GM12878 (cell line): ENCODE results near the gene DTL.

ENCODE experiments used
- EZH2 ChIP-seq: IDR thresholded peaks from 2 replicates; pipeline ENCODE4 v1.6.1; 2012; ENCODE audit warnings: low read depth, mild to moderate bottlenecking, control low read depth, inconsistent platforms, low read length, borderline replicate concordance; ENCODE audit not compliant: control insufficient read depth
- JUND ChIP-seq: IDR thresholded peaks from 2 replicates; pipeline ENCODE4 v1.6.1; 2012; ENCODE audit warnings: low read depth, mild to moderate bottlenecking, low read length, improper control_type of control experiment, moderate library complexity
- POLR2A ChIP-seq: IDR thresholded peaks from 2 replicates; pipeline ENCODE4 v1.6.1; 2011; ENCODE audit warnings: low read depth, mild to moderate bottlenecking, low read length
- SIN3A ChIP-seq: IDR thresholded peaks from 2 replicates; pipeline ENCODE4 v1.6.1; 2012; ENCODE audit warnings: low read depth, low read length, improper control_type of control experiment
- SMAD1 ChIP-seq: fragments of 450-650 bp; IDR thresholded peaks from 2 replicates; pipeline ENCODE4 v1.6.1; 2018; ENCODE audit warnings: mild to moderate bottlenecking, low read depth; ENCODE audit not compliant: partially characterized antibody
- TAF1 ChIP-seq: IDR thresholded peaks from 2 replicates; pipeline ENCODE4 v1.6.1; 2011; ENCODE audit warnings: mild to moderate bottlenecking, low read depth, low read length, borderline replicate concordance
- TCF12 ChIP-seq: IDR thresholded peaks from 2 replicates; pipeline ENCODE4 v1.6.1; 2011; ENCODE audit warnings: low read depth, mild to moderate bottlenecking, low read length
- TF ChIP-seq, protein P1 (sequence below): IDR thresholded peaks from 2 replicates; pipeline ENCODE4 v1.6.1; 2012; ENCODE audit warnings: mild to moderate bottlenecking, low read depth, low read length
- TF ChIP-seq, protein P2 (sequence below): fragments of 450-650 bp; IDR thresholded peaks from 2 replicates; pipeline ENCODE4 v1.6.1; 2016; ENCODE audit warnings: mild to moderate bottlenecking
- TF ChIP-seq, protein P3 (sequence below): IDR thresholded peaks from 2 replicates; pipeline ENCODE4 v1.6.1; 2012; ENCODE audit warnings: low read length, inconsistent platforms
- TF ChIP-seq, protein P4 (sequence below): fragments of 450-650 bp; IDR thresholded peaks from 2 replicates; pipeline ENCODE4 v1.6.1; 2017; ENCODE audit warnings: mild to moderate bottlenecking, moderate library complexity
- TF ChIP-seq, protein P5 (sequence below), 3 experiments: IDR thresholded peaks in 2 of 3; conservative IDR thresholded peaks in 1 of 3; 2 replicates each; pipeline ENCODE4 v1.5.1; 2011; ENCODE audit warnings: low read depth in 3 of 3, low read length in 3 of 3, mild to moderate bottlenecking in 3 of 3, control low read depth in 2 of 3, moderate library complexity in 2 of 3, inconsistent platforms in 1 of 3, mixed read lengths in 1 of 3; ENCODE audit not compliant: control insufficient read depth in 2 of 3, insufficient read depth in 1 of 3; ENCODE audit errors: extremely low read depth in 1 of 3

DNA sequence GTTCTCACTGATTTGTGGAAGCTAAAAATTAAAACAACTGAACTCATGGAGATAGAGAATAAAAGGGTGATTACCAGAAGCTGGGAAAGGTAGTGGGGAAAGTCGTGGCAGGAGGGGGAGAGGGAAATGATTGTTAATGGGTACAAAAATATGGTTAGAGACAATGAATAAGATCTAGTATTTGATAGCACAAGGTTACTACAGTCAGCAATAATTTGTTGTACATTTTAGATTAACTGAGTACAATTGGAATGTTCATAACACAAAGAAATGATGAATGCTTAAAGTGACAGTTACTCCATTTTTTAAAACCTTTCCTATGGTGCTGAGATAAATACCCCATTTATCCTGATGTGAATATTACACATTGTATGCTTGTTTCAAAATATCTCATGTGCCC lies 102.3 kb downstream of the DTL start:
- TF ChIP-seq TCF12 (no peak), TAF1 (no peak), SMAD1 (no peak), POLR2A (no peak), SIN3A (no peak), EZH2 (no peak), JUND (no peak)
- TF ChIP-seq, protein P1, sequence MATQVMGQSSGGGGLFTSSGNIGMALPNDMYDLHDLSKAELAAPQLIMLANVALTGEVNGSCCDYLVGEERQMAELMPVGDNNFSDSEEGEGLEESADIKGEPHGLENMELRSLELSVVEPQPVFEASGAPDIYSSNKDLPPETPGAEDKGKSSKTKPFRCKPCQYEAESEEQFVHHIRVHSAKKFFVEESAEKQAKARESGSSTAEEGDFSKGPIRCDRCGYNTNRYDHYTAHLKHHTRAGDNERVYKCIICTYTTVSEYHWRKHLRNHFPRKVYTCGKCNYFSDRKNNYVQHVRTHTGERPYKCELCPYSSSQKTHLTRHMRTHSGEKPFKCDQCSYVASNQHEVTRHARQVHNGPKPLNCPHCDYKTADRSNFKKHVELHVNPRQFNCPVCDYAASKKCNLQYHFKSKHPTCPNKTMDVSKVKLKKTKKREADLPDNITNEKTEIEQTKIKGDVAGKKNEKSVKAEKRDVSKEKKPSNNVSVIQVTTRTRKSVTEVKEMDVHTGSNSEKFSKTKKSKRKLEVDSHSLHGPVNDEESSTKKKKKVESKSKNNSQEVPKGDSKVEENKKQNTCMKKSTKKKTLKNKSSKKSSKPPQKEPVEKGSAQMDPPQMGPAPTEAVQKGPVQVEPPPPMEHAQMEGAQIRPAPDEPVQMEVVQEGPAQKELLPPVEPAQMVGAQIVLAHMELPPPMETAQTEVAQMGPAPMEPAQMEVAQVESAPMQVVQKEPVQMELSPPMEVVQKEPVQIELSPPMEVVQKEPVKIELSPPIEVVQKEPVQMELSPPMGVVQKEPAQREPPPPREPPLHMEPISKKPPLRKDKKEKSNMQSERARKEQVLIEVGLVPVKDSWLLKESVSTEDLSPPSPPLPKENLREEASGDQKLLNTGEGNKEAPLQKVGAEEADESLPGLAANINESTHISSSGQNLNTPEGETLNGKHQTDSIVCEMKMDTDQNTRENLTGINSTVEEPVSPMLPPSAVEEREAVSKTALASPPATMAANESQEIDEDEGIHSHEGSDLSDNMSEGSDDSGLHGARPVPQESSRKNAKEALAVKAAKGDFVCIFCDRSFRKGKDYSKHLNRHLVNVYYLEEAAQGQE = no peak
- TF ChIP-seq, protein P2, sequence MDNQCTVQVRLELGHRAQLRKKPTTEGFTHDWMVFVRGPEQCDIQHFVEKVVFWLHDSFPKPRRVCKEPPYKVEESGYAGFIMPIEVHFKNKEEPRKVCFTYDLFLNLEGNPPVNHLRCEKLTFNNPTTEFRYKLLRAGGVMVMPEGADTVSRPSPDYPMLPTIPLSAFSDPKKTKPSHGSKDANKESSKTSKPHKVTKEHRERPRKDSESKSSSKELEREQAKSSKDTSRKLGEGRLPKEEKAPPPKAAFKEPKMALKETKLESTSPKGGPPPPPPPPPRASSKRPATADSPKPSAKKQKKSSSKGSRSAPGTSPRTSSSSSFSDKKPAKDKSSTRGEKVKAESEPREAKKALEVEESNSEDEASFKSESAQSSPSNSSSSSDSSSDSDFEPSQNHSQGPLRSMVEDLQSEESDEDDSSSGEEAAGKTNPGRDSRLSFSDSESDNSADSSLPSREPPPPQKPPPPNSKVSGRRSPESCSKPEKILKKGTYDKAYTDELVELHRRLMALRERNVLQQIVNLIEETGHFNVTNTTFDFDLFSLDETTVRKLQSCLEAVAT = no peak
- TF ChIP-seq, protein P3, sequence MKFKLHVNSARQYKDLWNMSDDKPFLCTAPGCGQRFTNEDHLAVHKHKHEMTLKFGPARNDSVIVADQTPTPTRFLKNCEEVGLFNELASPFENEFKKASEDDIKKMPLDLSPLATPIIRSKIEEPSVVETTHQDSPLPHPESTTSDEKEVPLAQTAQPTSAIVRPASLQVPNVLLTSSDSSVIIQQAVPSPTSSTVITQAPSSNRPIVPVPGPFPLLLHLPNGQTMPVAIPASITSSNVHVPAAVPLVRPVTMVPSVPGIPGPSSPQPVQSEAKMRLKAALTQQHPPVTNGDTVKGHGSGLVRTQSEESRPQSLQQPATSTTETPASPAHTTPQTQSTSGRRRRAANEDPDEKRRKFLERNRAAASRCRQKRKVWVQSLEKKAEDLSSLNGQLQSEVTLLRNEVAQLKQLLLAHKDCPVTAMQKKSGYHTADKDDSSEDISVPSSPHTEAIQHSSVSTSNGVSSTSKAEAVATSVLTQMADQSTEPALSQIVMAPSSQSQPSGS = no peak
- TF ChIP-seq, protein P4, sequence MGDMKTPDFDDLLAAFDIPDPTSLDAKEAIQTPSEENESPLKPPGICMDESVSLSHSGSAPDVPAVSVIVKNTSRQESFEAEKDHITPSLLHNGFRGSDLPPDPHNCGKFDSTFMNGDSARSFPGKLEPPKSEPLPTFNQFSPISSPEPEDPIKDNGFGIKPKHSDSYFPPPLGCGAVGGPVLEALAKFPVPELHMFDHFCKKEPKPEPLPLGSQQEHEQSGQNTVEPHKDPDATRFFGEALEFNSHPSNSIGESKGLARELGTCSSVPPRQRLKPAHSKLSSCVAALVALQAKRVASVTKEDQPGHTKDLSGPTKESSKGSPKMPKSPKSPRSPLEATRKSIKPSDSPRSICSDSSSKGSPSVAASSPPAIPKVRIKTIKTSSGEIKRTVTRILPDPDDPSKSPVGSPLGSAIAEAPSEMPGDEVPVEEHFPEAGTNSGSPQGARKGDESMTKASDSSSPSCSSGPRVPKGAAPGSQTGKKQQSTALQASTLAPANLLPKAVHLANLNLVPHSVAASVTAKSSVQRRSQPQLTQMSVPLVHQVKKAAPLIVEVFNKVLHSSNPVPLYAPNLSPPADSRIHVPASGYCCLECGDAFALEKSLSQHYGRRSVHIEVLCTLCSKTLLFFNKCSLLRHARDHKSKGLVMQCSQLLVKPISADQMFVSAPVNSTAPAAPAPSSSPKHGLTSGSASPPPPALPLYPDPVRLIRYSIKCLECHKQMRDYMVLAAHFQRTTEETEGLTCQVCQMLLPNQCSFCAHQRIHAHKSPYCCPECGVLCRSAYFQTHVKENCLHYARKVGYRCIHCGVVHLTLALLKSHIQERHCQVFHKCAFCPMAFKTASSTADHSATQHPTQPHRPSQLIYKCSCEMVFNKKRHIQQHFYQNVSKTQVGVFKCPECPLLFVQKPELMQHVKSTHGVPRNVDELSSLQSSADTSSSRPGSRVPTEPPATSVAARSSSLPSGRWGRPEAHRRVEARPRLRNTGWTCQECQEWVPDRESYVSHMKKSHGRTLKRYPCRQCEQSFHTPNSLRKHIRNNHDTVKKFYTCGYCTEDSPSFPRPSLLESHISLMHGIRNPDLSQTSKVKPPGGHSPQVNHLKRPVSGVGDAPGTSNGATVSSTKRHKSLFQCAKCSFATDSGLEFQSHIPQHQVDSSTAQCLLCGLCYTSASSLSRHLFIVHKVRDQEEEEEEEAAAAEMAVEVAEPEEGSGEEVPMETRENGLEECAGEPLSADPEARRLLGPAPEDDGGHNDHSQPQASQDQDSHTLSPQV = no peak
- TF ChIP-seq, protein P5, sequence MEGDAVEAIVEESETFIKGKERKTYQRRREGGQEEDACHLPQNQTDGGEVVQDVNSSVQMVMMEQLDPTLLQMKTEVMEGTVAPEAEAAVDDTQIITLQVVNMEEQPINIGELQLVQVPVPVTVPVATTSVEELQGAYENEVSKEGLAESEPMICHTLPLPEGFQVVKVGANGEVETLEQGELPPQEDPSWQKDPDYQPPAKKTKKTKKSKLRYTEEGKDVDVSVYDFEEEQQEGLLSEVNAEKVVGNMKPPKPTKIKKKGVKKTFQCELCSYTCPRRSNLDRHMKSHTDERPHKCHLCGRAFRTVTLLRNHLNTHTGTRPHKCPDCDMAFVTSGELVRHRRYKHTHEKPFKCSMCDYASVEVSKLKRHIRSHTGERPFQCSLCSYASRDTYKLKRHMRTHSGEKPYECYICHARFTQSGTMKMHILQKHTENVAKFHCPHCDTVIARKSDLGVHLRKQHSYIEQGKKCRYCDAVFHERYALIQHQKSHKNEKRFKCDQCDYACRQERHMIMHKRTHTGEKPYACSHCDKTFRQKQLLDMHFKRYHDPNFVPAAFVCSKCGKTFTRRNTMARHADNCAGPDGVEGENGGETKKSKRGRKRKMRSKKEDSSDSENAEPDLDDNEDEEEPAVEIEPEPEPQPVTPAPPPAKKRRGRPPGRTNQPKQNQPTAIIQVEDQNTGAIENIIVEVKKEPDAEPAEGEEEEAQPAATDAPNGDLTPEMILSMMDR (IDR thresholded peaks at IDR 0.05 in 2 of 3, conservative IDR thresholded peaks at IDR 0.05 in 1 of 3; ENCODE audit: control insufficient read depth in 2 of 3, extremely low read depth in 1 of 3, insufficient read depth in 1 of 3, low read depth in 3 of 3, low read length in 3 of 3) = no peak
